HT-29 (cell line): ENCODE data around the gene LFNG. TPM values are rescaled to one million over a fixed set of nuclear protein-coding genes. Genes with fewer than 3 reads are reported as not detected.

Experiments
- DNase-seq: peaks from one replicate; pipeline ENCODE4 v3.0.0-alpha.2; 2015; ENCODE audit warnings: low spot score
- total RNA-seq: library from RNA; depleted of rRNA; stranded (reverse); fragments of >200 nt; shearing (Covaris generic); gene quantifications from 2 replicates; pipeline ENCODE4 v1.2.3, GENCODE V29; 2014

LFNG gene
- total RNA-seq, 1 experiment from 2014 or later: 87.5 TPM

DNA sequence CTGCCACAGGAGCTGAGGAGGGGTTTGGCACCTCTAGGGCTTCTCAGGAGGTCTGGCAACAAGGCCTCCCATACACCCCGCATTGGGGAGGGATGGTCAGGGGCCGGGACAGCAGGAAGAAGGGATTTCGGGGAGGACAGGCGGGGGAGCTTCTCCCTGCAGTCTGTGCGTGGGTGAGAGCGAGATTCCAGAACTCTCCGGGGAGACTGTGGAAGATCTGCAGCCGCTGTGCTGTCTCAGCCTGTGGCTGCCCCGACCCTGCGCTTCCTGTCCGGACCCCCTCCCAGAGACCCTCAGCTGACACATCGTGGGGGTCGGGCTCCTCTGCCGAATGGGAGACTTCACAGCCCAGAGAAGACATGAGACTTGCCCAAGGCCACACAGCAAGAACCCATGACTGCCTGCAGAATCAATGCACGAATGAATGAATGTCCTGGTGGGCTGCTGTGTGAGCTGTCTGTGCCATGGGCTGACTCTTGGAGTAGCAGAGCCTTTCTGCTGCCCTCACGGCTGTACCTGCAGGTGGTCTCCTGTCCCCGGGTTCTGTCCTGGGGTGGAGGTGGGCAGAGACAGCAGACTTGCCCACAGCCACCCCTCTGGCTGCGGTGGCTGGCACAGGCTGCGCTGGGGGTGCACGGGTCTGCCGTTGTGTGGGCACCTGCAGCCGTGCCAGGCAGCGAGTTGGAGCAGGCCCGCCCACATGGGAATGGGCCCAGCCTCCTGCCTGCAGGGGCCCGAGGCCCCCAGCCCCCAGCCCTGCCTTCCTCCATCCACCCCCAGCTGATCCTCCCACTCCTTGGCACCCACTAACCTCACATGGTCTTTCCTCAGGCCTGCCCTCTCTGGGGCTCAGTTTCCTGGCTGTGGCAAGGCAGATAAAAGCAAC lies 16.3 kb upstream of the LFNG start:
- no peak for DNase-seq

- DNase-seq: no peak
Measured at GRCh38 chr7:2504128-2504888, 15.3 kb upstream of the LFNG start.

DNA sequence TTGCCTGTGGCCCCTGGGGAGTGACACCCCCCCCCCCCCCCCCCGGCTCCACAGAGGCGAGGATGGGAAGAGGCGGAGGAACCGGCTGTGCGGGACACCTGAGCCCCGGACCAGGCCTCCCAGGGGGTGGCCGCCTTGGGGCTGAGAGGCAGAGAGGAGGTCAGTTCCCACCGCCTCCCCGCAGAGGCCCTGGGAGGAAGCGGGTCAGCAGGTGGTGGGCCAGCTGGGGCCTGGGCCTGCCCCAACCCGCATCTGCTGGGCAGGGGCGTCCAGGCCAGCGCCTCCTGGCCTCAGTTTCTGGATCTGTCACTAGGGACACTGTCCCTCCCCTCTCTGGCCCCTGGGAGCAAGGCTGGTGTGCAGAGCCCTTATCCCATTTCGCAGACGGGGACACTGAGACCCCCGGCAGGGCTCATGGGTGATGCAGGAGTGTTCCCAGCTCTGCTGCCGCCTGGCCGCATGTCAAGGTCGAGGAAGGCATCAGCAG lies 14.6 kb upstream of the LFNG start:
- DNase-seq: no peak

- no peak for DNase-seq
Measured at GRCh38 chr7:2505401-2505800, 14.2 kb upstream of the LFNG start.

DNA sequence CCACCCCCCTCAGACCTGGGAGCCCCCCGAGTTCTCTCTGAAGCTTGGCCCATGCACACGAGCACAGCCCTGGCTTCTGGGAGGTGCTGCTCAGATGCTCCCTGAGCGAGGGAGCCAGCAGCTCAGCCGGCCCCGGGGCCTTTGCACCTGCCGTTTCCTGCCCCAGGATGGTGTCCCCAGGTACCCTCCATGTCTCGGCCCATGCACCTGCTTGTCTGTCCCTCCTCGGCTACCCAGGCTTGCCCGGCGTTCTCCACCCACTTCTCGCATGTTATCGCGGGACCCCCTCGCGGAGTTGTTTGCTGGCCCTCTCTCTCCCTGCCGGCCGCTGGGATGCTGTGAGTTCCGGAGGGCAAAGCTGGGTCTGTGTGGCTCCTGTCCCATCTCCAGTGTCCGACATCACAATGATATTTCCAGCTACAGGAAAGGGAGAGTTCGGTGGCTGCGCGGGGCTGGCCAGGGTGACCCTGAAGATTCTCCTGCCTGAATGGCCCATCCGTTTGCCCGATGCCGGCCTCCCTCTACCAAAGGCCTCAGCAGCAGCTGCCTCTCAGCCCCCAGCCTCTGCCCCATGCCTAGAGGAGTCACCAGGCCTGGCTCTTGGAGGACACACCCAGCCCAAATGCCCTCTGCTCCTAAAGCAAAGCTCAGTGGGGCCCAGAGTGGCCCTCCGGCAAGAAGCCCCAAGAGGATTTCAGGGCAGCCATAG lies 12.2 kb upstream of the LFNG start:
- DNase-seq: no peak

DNA sequence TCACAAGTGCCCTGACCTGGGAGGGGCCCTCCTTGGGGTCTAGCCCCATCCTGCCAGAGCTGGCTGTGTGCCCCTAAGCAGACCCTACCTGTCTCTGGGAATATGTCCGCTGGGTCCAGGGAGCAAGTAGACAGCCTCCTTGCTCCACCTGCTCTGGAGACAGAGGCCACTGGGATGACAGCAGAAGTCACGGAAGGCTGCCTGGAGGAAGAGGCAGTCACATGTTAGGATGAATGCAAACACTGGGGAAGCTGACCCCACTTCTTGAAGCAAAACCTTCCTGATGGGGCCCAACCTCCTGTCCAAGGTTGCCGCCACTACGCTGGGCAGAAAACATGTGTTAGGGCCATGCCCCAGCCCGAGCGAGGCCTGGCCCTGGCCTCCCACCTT lies 11.7 kb upstream of the LFNG start:
- no peak for DNase-seq

- no peak for DNase-seq
Measured at GRCh38 chr7:2508327-2509215, 11.0 kb upstream of the LFNG start.

GRCh38 chr7:2509298-2509906 lies 10.2 kb upstream of the LFNG start:
- DNase-seq: no peak

DNA sequence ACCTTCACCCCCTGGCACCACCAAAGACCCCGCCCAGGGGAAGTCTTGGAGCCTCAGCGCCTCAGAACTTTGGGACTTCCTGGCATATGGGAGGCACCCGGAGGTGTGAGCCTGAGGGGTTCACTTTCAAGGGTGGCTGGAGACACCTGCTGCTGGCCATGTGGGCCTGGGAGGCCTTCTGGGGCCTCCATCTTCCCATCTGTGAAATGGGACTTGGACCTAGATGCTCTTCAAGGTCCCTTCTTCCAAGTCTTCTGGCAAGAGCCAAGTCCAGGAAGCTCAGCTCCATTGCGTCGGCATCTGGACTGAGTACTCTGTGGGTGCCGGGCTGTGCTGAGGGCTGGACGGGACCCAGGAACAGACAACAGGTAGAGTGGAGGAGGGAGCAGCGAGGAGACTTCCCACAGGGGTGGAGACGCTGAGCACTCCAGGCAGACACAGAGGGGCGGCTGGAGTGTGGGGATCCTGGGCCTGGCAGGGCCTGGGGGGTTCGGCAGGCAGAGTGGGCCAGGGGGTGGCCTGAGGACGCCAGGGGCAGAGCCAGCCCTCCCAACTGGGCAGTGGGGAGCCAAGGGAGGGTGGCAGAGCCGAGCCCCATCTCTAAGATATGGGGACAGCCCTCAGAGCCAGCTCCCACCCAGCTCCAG lies 9.3 kb upstream of the LFNG start:
- DNase-seq: no peak

- DNase-seq: peak; percentile 58
Measured at GRCh38 chr7:2510909-2511768, 8.4 kb upstream of the LFNG start.

DNA sequence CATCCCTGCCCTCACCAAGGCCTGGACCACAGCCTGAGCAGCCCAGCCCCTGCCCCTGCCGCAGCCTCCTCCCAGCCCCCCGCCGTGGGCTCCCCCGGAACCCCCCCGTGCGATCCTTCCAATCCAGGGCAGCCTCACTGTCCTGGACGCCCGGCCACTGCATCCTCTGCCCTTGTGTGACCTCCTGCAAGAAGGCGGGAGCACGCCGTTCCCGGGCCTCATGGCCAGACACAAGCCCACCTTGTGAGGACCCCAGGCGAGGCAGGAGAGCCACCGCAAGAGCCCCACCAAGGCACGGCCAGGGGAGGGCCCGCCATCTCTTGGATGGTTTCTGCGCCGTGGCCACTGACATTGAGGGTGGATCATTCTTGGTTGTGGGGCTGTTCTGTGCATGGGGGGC lies 7.8 kb upstream of the LFNG start:
- DNase-seq: no peak

DNA sequence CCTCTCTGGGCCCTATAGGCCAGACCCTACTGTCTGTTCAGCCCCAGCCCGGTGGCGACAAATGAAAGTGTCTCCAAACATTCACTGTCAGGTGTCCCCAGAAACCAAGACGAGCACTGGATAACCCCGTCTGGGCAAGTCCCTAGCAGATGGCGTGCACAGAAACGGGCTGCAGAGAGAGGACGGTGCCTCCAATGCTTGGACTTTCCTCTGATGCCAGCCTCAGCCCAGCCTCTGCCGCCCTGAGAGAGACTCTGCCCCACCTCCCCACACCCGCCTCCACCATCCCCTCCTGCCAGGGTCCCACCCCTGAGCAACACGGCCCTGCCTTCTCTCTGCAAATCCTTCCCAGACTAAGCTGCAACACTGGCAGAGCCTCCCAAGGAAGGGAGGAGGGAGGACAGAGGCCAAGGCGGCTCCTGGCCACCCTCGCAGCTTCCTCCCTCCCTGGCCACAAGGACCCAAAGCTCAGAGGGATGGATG lies 7.4 kb upstream of the LFNG start:
- peak; percentile 60 for DNase-seq

- no peak for DNase-seq
Measured at GRCh38 chr7:2512713-2513112, 6.9 kb upstream of the LFNG start.

DNA sequence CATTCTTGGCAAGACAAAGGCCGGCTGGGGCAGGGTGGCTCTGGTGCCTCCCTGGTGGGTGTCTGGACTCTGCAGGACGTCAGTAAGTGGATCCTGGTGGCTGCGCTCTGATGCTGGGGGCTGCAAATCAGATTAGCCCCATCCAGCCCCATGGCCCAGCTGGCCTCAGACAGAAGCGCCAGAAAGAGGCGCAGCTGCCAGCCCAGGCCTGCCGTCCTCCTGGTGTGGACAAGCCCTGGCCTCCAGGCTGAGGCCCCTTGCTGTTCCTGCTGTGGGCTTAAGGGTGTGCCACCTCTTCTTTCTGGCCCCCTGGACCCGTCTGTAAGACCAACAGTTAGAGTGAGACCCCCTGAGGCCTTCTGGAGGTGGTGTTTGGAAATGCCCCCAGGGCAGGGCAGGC lies 5.9 kb upstream of the LFNG start:
- no peak for DNase-seq

GRCh38 chr7:2514473-2515423 lies 4.8 kb upstream of the LFNG start:
- DNase-seq: no peak

- no peak for DNase-seq
Measured at GRCh38 chr7:2515424-2516193, 4.0 kb upstream of the LFNG start.

DNA sequence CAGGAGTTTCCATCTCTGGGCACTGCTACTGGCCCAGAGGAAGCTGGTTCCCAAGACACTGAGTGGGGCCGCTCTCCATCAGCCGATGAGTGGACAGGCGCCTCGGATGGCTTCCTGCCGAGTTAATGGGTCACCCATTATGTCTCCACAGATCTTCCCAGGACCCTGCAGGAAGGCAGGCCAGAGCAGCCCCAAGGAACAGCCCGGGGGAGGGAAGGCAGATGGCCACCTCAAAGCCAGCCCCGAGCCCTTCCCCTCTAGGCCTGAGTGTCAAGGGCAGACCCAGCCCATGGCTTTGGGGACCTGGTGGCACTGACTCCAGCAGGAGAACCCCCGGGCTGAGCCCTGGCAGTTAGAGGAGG lies 3.4 kb upstream of the LFNG start:
- no peak for DNase-seq
